ENCODE measurements around the gene IGF1R. TPM values are rescaled to one million over a fixed set of nuclear protein-coding genes. Genes with fewer than 3 reads are reported as not detected.

The IGF1R gene
- total RNA-seq, 2 donors from 2014 or later = 32.1 to 64.1 TPM

- peaks cover 0 to 4% of the 10 kb centered on the region in 2 donors for H3K9me3 ChIP-seq
- no peak for DNase-seq (ENCODE audit: low spot score)
- no peak for TF ChIP-seq CTCF (IDR thresholded peaks at IDR 0.05)
- no peaks in the 10 kb centered on the region for H3K27me3 ChIP-seq
- H3K4me3 ChIP-seq = no peak overlapping the region
- H3K36me3 ChIP-seq = no peaks in the 10 kb centered on the region
- no peaks in the 10 kb centered on the region for H3K4me1 ChIP-seq
- no peak overlapping the region for H3K27ac ChIP-seq
Measured at GRCh38 chr15:98994892-98995291, 346.6 kb downstream of the IGF1R start.

- peaks cover 0 to 4% of the 10 kb centered on the region in 2 donors for H3K9me3 ChIP-seq
- no peaks in the 10 kb centered on the region for H3K4me1 ChIP-seq
- H3K4me3 ChIP-seq = no peak overlapping the region
- peak; percentile 23 for DNase-seq (ENCODE audit: low spot score)
- no peak for TF ChIP-seq CTCF (IDR thresholded peaks at IDR 0.05)
- H3K36me3 ChIP-seq = no peaks in the 10 kb centered on the region
- H3K27ac ChIP-seq = no peak overlapping the region
- no peaks in the 10 kb centered on the region for H3K27me3 ChIP-seq
Measured at GRCh38 chr15:98996169-98996568, 347.8 kb downstream of the IGF1R start.

- Histone ChIP-seq H3K27ac (no peak overlapping the region), H3K27me3 (no peaks in the 10 kb centered on the region), H3K9me3 (peaks cover 0 to 4% of the 10 kb centered on the region in 2 donors), H3K4me1 (no peaks in the 10 kb centered on the region), H3K4me3 (no peak overlapping the region), H3K36me3 (no peaks in the 10 kb centered on the region)
- TF ChIP-seq CTCF (IDR thresholded peaks at IDR 0.05) = no peak
- no peak for DNase-seq (ENCODE audit: low spot score)
Measured at GRCh38 chr15:98996624-98997023, 348.3 kb downstream of the IGF1R start.

DNA sequence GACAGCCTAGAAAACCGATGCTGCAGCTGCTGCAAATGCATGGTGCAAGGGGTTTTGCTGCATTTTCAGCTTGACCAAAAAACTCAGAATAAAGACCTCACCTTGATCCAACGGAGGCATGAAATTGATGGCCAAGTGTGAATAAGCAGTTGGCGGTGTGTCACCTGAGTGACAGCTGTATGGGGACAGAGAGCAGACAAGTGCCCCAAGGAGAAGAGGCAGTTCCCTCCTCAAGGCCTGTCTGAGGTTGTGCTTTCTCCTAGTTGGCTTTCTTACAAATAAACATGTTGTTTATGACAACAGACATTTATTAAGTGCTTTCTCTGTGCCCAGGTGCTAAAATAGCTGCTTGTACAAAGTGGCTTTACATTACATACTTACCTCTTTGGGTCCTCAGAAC is 349.0 kb downstream of the IGF1R start:
- DNase-seq (ENCODE audit: low spot score) = no peak
- H3K4me3 ChIP-seq = no peak overlapping the region
- no peak overlapping the region for H3K27ac ChIP-seq

DNA sequence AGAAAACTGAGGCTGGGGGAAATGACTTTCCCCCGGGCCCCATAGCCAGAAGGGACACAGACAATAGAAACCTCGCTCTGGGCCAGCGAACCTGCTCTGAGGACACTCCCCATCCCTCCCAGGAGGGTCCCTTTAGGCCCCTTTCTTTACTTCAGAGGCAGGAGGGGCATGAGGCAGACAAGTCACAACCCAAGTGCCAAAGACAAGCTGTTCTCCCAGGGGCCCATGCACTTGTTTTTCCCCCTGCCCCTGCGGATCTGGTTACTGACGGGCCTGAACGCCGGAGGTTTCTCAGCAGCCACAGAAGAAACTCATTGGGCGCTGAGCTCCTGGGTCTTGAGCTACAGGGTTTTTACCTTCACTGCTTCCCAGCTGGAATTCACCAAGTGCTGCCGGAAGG is 349.4 kb downstream of the IGF1R start:
- H3K27me3 ChIP-seq = no peaks in the 10 kb centered on the region
- no peak for DNase-seq (ENCODE audit: low spot score)
- H3K27ac ChIP-seq = no peak overlapping the region
- no peak overlapping the region for H3K4me3 ChIP-seq
- no peaks in the 10 kb centered on the region for H3K4me1 ChIP-seq
- no peak for TF ChIP-seq CTCF (IDR thresholded peaks at IDR 0.05)
- H3K36me3 ChIP-seq = no peaks in the 10 kb centered on the region
- H3K9me3 ChIP-seq = peaks cover 0 to 4% of the 10 kb centered on the region in 2 donors

More for the DNA sequence above, 349.0 kb downstream of the IGF1R start:
- H3K4me1 ChIP-seq = no peaks in the 10 kb centered on the region
- TF ChIP-seq CTCF (IDR thresholded peaks at IDR 0.05) = no peak
- H3K27me3 ChIP-seq = no peaks in the 10 kb centered on the region
- no peaks in the 10 kb centered on the region for H3K36me3 ChIP-seq
- peaks cover 0 to 4% of the 10 kb centered on the region in 2 donors for H3K9me3 ChIP-seq

DNA sequence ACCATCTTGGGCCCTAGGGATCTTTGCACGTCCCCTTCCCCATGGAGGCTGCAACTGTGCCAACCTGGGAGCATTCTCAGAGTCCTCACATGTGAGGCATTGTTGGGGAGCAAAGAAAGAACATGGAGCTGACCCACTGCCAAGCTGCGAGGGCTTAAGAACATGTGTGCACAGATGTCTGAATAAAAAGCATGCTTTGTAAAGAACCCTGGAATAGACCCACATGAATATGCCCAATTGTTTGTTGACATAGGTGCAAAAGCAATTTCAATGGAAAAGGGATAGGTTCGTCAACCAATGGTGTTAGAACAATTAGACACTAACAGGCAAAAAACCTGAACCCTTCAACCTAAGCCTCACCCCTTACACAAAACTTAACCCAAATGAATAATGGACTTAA is 349.9 kb downstream of the IGF1R start:
- H3K9me3 ChIP-seq = peaks cover 0 to 4% of the 10 kb centered on the region in 2 donors
- TF ChIP-seq CTCF (IDR thresholded peaks at IDR 0.05) = no peak
- no peak for DNase-seq (ENCODE audit: low spot score)
- no peaks in the 10 kb centered on the region for H3K4me1 ChIP-seq
- no peak overlapping the region for H3K27ac ChIP-seq
- no peaks in the 10 kb centered on the region for H3K27me3 ChIP-seq
- no peaks in the 10 kb centered on the region for H3K36me3 ChIP-seq
- H3K4me3 ChIP-seq = no peak overlapping the region

All from right atrium auricular region (tissue), 2 donors.